Pulmonary artery endothelial cell (primary cell): ENCODE measurements around the gene SOCS7. TPM values are rescaled to one million over a fixed set of nuclear protein-coding genes. Genes with fewer than 3 reads are reported as not detected.
A peak's percentile ranks its signal among the peaks of the same experiment; 100 is the strongest.

Experiments used
- DNase-seq: peaks from one replicate; pipeline ENCODE4 v3.0.0-alpha.2; 2011; ENCODE audit warnings: low read depth, low spot score
- total RNA-seq: library from RNA; depleted of rRNA; stranded (reverse); fragments of >200 nt; gene quantifications from 2 replicates; pipeline ENCODE4 v1.2.3, GENCODE V29; 2014

The SOCS7 gene
- total RNA-seq, 1 donor from 2014 or later, result 8.2 TPM

- no peak for DNase-seq
These were observed 16.9 kb upstream of the SOCS7 start for GRCh38 chr17:38334480-38335364.

DNA sequence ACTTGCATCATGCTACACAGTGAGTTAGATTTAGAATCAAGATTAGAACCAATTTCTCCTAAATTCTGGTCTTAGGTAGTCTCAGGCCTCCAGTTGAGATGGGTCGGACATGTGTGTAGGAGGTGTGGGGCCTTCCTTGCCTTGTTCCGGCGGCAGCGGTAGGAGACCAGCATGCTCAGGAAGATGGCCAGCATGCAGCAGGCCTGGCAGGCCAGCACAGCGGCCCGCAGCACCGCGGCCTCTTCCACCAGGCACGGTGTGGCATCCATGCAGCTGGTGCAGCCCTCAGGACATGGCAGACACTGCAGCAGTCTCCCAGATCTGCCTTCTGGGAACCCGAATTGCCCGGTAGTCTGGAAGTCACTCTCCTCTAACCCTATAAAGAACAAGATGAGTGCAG is 14.8 kb upstream of the SOCS7 start:
- DNase-seq, result no peak

GRCh38 chr17:38338053-38338452 is 13.6 kb upstream of the SOCS7 start:
- no peak for DNase-seq

- no peak for DNase-seq
These were observed 13.1 kb upstream of the SOCS7 start for GRCh38 chr17:38338535-38338934.

DNA sequence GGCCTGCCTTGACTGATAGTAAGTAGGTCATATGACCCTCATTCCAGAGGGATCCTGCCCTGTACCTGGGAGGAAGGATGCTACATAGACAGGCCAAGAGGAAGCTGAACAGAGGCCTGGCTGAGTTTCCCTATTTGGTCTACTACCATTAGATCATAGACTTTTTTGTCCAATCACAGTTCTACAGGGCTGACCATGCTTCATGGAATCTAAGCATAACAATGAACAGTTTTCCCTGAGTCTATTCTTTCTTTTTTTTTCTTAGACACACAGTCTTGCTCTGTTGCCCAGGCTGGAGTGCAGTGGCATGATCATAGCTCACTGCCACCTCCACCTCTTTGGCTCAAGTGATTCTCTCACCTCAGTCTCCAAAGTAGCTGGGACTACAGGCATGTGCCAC is 11.8 kb upstream of the SOCS7 start:
- no peak for DNase-seq

- no peak for DNase-seq
These were observed 10.5 kb upstream of the SOCS7 start for GRCh38 chr17:38341035-38341721.

DNA sequence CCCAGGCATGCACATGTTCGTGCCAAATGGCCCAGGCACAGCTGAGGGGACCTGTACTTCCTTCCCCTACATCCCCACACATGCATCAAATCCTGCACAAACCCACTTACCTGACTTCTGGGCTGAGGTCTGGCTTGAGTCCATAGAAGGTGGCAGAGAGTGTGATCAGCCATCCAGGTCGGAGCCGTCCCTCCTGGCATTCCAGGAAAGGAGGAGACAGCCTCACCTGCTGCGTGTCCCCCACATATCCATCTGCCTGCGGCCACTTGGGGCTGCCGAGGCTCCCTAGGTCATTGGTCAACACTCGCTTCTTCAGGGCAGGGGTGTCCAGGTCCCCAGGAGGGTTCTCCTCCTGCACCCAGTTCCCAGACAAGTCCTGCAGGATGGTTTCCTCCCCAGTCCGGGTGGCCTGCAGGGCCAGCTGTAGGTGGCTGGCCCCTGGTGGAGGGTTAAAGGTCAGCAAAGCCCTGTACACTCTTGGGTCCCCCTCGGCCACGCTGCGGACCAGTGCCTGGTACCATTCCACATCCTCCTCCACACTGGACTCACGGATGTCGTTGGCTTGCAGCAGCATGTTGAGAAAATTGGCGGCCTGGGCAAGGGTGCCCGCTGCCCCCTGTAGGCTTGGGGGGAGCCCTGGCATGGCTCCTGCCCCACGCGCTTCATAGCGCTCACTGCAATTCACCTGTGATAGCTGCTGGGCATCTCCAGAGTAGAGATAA is 8.6 kb upstream of the SOCS7 start:
- no peak for DNase-seq

- no peak for DNase-seq
These were observed 7.8 kb upstream of the SOCS7 start, which contains the start of gene GPR179 for GRCh38 chr17:38343608-38344419. TSS of gene GPR179 (minus strand) at chr17:38343956. CDS start at chr17:38343789, 167 bp downstream.

GRCh38 chr17:38344420-38344745 is 7.3 kb upstream of the SOCS7 start:
- DNase-seq, result no peak

DNA sequence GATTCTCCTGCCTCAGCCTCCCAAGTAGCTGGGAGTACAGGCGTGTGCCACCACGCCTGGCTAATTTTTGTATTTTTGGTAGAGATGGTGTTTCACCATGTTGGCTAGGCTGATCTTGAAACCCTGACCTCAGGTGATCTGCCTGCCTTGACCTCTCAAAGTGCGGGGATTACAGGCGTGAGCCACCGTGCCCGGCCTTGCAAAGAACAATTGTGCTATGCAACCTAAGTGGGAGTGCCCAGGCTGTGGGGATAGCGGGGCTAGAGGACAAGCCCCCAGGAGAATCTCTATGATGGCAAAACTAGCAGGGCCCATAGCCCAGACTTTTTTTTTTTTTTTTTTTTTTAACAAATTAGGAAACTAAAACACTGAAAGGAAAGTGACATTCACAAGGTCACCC is 5.9 kb upstream of the SOCS7 start:
- DNase-seq, result no peak

DNA sequence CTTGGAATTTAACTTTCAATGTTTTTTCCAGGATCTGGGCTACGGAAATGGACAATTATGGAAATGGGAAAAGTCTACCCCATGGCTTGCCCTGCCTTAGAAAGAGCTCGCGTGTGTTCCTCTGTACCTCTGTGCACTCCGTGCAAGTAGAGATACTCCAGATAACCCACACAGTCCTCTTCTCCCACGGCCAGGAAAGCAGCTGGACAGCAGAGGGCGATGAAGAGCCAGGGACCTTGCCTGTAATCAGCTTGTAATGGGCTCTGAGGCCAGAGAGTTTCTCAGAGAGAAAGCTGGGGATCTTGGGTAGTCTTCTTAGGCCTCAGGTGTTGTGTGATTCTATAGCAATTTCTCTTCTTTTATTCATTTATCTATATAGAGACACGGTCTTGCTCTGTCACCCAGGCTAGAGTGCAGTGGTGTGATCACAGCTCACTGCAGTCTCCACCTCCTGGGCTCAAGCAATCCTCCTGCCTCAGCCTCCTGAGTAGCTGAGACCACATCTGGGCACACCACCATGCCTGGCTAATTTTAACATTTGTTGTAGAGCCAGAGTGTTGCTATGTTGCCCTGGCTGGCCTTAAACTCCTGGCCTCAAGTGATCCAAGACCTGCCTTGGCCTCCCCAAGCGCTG is 2.4 kb upstream of the SOCS7 start:
- DNase-seq, result peak; percentile 33

DNA sequence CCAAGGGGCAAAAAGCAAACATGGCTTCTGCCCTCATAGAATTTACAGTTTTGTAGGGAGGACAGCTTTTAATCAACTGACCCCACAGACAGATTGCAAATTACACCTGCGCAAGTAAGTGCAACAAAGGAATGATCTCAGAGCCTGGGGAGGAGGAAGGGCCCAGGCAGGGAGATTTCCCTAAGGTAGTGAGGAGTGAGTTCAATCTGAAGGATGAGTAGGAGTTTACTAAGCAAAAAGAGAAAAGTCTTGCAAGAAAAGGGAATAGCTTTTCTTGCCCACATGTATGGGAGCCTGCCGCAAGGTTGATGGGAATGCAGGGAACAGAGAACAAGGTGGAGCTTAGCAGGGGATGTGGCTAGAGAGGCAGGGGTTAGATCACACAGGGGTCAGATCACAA is 1.6 kb upstream of the SOCS7 start:
- DNase-seq, result no peak

DNA sequence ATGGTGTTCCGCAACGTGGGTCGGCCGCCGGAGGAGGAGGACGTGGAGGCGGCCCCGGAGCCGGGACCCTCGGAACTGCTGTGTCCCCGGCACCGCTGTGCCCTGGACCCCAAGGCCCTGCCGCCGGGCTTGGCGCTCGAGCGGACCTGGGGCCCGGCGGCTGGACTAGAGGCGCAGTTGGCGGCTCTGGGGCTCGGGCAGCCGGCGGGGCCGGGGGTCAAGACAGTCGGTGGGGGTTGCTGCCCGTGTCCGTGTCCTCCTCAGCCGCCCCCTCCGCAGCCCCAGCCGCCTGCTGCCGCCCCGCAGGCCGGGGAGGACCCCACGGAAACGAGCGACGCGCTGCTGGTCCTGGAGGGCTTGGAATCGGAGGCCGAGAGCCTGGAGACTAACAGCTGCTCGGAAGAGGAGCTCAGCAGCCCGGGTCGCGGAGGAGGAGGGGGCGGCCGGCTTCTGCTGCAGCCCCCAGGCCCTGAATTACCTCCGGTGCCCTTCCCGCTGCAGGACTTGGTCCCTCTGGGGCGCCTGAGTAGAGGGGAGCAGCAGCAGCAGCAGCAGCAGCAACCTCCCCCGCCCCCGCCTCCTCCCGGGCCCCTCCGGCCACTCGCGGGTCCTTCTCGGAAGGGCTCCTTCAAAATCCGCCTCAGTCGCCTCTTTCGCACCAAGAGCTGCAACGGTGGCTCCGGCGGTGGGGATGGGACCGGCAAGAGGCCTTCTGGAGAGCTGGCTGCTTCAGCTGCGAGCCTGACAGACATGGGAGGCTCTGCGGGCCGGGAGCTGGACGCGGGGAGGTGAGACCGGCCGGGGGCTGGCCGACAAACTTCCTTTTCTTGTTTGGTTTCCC is 821 bp downstream of the SOCS7 start:
- no peak for DNase-seq

DNA sequence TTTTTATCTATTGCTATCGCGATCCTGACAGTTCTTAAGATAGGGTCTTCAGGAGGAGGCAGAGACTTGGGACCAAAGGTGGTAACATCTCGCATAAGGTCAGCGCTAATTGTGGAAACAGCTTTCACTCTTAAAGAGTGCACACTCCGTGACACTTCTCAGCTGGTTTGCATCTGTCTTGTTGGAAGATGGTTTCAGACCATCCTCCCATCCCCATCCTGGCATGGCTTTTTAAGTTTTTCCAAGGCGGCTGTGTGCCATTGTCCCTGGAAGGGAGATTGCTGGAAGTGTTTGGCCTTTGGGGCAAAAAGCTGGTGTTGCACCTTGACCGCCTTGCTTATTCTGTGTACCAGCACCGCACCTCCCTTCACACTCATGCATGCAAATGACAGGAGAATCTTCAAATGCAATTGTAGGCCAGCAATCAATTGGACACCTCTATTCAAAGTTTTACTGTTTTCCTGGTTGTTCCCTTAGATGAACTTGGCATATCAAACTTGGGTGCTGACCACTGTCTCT is 1.5 kb downstream of the SOCS7 start:
- DNase-seq, result no peak

- DNase-seq, result no peak
These were observed 2.0 kb downstream of the SOCS7 start for GRCh38 chr17:38353668-38354067.

DNA sequence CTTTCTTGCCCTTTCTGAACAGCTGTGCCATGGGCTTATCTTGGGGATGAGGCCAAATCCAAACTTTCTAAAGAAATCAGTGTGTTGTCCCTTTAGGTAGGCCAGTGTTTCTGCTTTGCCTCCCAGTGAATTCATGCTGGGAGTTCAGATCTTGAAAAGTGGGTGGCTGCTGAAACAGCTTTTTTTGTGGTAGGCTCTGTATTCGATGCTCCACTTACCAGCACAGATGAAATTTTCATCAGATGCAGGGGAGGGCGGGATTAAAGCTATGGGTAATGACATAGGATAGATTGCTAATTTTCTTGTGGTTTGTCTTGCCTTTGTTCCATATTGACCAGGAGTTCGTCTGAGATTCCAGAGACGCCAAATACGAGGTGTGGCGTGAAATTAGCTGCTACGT is 2.8 kb downstream of the SOCS7 start:
- DNase-seq, result no peak

- no peak for DNase-seq
These were observed 3.6 kb downstream of the SOCS7 start for GRCh38 chr17:38355251-38355650.

GRCh38 chr17:38357486-38358123 is 6.0 kb downstream of the SOCS7 start:
- no peak for DNase-seq
